GM10266 (cell line): Measurements from ENCODE around the gene SYNPR.

Experiments used
- DNase-seq: peaks from one replicate; pipeline ENCODE4 v3.0.0; 2012; ENCODE audit errors: extremely low spot score
- TF ChIP-seq, protein P1 (sequence below): IDR thresholded peaks from 2 replicates; pipeline ENCODE4 v1.5.1; 2012; ENCODE audit warnings: mild to moderate bottlenecking, low read depth; ENCODE audit not compliant: control insufficient read depth, insufficient read depth; ENCODE audit errors: missing control alignments

The SYNPR gene

DNA sequence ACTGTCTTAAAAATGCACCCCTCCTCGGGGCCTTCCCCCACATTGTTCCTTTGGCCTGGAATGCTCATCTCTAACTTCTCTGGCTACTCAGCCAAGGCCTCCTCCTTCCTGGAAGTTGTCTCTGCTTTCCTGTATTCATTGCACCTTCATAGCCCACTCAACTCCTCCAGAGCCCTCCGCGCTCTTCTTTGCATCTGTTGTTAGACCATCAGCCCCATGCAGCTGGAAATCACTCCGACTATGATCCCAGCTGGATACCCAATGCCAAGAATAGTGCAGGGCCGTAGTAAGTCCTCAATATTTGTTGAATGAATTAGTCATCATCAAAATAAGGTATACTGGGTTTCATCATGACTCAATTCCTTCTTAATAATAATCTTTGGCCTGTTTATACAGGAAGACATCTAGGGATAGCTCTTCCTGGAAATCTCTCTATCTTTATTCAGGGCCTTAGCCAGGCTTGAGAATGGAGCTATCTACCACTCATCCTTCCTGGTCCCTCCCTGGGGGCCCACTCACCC lies 112.7 kb downstream of the SYNPR start:
- DNase-seq, result no peak
- TF ChIP-seq, protein P1, sequence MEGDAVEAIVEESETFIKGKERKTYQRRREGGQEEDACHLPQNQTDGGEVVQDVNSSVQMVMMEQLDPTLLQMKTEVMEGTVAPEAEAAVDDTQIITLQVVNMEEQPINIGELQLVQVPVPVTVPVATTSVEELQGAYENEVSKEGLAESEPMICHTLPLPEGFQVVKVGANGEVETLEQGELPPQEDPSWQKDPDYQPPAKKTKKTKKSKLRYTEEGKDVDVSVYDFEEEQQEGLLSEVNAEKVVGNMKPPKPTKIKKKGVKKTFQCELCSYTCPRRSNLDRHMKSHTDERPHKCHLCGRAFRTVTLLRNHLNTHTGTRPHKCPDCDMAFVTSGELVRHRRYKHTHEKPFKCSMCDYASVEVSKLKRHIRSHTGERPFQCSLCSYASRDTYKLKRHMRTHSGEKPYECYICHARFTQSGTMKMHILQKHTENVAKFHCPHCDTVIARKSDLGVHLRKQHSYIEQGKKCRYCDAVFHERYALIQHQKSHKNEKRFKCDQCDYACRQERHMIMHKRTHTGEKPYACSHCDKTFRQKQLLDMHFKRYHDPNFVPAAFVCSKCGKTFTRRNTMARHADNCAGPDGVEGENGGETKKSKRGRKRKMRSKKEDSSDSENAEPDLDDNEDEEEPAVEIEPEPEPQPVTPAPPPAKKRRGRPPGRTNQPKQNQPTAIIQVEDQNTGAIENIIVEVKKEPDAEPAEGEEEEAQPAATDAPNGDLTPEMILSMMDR, result no peak

- DNase-seq, result no peak
- TF ChIP-seq, protein P1, result no peak
Observed at GRCh38 chr3:63395960-63396359, 117.9 kb downstream of the SYNPR start.

GRCh38 chr3:63400246-63400860 lies 122.2 kb downstream of the SYNPR start:
- DNase-seq, result no peak
- TF ChIP-seq, protein P1, result no peak

DNA sequence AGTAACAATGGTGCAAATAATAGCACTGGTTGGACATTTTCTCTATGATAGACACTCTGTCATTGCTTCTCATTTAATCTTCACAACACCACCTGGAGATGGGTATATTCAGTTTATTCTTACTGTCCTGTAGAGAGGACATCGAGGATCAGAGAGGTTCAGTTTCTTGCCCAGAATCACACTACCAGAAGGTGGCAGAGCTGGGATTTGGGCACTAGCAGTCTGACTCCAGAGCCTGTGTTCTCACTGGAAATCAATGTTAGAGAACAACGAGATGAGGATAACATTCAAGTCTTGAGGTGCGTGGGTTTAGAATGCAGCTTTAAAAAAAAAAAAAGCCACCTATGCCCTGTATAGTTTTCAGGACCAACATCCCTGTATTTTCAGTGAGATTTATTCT lies 127.8 kb downstream of the SYNPR start:
- TF ChIP-seq, protein P1, result no peak
- DNase-seq, result no peak

DNA sequence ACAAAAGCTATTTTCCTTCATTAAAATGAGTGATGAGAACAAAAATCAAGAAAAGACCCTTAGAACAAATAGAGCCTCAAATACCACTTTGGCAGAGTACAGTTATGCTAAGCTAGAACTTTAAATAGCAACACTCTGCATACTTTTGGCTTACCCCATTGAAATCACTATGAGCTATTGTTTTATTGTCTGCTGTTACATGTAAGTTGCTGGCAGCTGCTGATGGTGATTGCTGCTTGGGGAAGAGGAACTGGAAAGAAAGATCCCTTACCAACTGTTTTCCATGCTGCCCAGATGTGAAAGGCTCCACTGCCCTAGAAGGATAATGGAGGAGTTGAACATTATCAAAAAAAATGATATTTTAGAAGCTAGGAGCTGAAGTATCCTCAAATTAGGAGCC lies 135.4 kb downstream of the SYNPR start:
- TF ChIP-seq, protein P1, result no peak
- no peak for DNase-seq

- DNase-seq, result no peak
- TF ChIP-seq, protein P1, result no peak
Observed at GRCh38 chr3:63414607-63415006, 136.5 kb downstream of the SYNPR start.

- no peak for DNase-seq
- TF ChIP-seq, protein P1, result no peak
Observed at GRCh38 chr3:63429905-63430304, 151.8 kb downstream of the SYNPR start.
